ENCODE results near the gene PALMD. TPM values are rescaled to one million over a fixed set of nuclear protein-coding genes. Genes with fewer than 3 reads are reported as not detected.

PALMD gene
- total RNA-seq, 1 donor from 2014 or later = 1.3 TPM

DNA sequence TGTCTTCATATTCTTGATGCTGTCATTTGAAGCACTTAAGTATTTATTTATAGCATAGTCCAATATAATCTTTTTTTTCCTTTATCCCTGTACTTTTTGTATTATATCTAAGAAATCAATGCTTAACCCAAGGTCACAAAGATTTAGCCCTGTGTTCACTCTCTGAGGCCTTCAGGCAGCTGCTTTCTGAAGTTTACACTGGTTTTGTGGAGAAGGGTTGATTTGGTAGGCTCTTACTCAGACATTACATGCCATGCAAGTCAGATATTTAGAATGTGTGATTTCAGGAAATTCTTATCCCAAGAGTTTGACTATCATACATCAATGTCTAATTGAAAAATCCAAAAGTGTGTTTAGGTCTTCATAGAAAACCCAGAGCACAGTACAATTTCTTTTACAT, 56.3 kb downstream of the PALMD start:
- TF ChIP-seq, protein P1, sequence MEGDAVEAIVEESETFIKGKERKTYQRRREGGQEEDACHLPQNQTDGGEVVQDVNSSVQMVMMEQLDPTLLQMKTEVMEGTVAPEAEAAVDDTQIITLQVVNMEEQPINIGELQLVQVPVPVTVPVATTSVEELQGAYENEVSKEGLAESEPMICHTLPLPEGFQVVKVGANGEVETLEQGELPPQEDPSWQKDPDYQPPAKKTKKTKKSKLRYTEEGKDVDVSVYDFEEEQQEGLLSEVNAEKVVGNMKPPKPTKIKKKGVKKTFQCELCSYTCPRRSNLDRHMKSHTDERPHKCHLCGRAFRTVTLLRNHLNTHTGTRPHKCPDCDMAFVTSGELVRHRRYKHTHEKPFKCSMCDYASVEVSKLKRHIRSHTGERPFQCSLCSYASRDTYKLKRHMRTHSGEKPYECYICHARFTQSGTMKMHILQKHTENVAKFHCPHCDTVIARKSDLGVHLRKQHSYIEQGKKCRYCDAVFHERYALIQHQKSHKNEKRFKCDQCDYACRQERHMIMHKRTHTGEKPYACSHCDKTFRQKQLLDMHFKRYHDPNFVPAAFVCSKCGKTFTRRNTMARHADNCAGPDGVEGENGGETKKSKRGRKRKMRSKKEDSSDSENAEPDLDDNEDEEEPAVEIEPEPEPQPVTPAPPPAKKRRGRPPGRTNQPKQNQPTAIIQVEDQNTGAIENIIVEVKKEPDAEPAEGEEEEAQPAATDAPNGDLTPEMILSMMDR (IDR thresholded peaks at IDR 0.05; ENCODE audit: insufficient read depth, low read length, severe bottlenecking) = no peak
- Histone ChIP-seq H3K36me3 (ENCODE audit: control insufficient read depth, insufficient read depth, low read length) (no peaks in the 10 kb centered on the region), H3K4me3 (ENCODE audit: low read depth, low read length) (no peak overlapping the region), H3K27me3 (ENCODE audit: control insufficient read depth, insufficient read depth, low read length) (no peaks in the 10 kb centered on the region)
- DNase-seq (ENCODE audit: low read depth) (no peak), FAIRE-seq (no peak)

DNA sequence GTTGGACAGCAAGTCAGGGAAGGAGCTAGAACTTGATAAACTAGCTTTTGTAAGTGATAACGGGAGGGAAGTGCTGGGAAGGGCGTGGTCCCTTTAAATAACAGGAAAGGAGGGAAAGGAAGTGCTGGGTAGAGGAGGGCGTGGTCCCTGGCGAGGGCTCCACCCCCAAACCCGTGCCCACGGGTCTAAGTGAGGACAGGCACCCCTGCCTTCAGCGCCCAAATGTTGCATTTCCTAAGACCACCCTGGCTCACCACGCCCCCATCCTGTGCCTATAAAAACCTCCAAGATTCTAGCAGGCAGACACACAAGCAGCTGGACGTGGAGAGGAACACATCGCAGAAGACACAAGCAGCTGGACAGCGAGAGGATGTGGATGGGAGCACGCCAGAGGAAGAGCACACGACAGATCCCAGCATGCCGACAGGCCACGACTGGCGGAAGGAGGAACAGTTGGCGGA, 58.5 kb downstream of the PALMD start:
- no peak for FAIRE-seq
- TF ChIP-seq, protein P1 (IDR thresholded peaks at IDR 0.05; ENCODE audit: insufficient read depth, low read length, severe bottlenecking) = no peak

DNA sequence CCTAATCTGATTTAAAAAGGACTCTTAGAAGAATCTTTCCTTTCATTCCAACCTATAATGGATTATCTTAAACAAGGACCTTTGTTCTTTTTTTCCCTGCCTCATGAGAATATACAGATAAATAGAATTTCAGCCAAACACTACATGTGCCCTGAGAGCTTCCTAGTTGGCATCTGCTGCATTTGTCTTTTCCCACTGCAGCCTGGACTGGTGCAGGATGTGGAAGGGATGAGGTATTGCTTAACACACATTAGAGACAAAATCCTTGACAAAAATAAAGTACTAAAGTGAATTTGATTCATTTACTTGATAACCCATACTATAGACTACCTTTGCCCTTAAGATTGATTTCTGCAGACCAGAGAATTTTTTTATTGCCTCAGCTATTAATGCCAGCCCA, 59.5 kb downstream of the PALMD start:
- FAIRE-seq = no peak
- Histone ChIP-seq H3K27me3 (ENCODE audit: control insufficient read depth, insufficient read depth, low read length) (no peaks in the 10 kb centered on the region), H3K4me3 (ENCODE audit: low read depth, low read length) (no peak overlapping the region), H3K36me3 (ENCODE audit: control insufficient read depth, insufficient read depth, low read length) (no peaks in the 10 kb centered on the region)
- TF ChIP-seq, protein P1 (IDR thresholded peaks at IDR 0.05; ENCODE audit: insufficient read depth, low read length, severe bottlenecking) = no peak
- DNase-seq (ENCODE audit: low read depth) = no peak

More for the DNA sequence above, 58.5 kb downstream of the PALMD start:
- DNase-seq (ENCODE audit: low read depth) = no peak
- H3K27me3 ChIP-seq (ENCODE audit: control insufficient read depth, insufficient read depth, low read length) = no peaks in the 10 kb centered on the region
- H3K36me3 ChIP-seq (ENCODE audit: control insufficient read depth, insufficient read depth, low read length) = no peaks in the 10 kb centered on the region
- H3K4me3 ChIP-seq (ENCODE audit: low read depth, low read length) = no peak overlapping the region

DNA sequence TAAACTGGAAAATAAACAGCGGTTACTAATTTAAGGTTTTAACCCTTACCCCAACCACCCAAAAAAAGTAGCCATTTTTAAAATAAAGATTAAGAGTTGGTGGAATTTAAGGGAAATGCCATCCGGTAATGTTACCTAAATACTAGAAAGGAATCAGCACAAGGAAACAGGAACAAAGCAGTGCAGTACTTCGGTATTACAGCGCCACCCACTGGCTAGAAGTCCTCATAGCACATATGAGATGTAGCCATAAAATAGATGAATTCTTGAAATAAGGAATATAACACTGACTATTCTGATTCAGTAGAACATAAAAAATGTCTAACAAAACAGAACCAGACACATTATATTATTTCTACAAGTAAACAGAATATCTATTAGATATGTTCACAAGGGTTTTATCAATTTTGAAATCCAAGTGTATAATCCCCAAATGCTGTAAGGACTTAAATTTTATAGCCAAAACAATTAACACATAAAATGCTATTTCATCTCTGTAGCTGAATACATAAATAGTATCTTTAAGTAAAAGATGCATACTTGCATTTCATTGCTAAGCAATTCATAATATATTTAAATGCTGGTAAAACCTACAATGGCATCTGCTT, 61.7 kb downstream of the PALMD start:
- DNase-seq (ENCODE audit: low read depth) (peak; percentile 65), FAIRE-seq (no peak)
- H3K36me3 ChIP-seq (ENCODE audit: control insufficient read depth, insufficient read depth, low read length) = peaks cover 2% of the 10 kb centered on the region
- H3K27me3 ChIP-seq (ENCODE audit: control insufficient read depth, insufficient read depth, low read length) = no peaks in the 10 kb centered on the region
- H3K4me3 ChIP-seq (ENCODE audit: low read depth, low read length) = no peak overlapping the region
- TF ChIP-seq, protein P1 (IDR thresholded peaks at IDR 0.05; ENCODE audit: insufficient read depth, low read length, severe bottlenecking) = peak; percentile 61

DNA sequence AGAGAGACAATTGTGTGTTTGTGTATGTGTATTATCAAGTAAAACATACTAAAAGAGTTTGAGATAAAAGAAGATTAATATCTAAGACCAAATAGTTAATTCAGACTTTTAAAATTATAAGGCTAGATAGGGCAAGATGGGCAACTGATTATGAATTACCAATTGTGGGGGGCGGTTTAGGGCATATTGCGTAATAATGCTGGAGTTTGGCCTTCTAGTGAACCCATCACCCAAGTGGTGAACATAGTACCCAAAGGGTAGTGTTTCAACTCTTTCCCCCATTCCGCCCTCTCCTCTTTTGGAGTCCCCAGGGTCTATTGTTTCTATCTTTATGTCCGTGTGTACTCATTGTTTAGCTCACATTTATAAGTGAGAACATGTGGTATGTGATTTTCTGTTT, 65.1 kb downstream of the PALMD start:
- no peak for FAIRE-seq
- no peak for DNase-seq (ENCODE audit: low read depth)
- TF ChIP-seq, protein P1 (IDR thresholded peaks at IDR 0.05; ENCODE audit: insufficient read depth, low read length, severe bottlenecking) = no peak
- H3K27me3 ChIP-seq (ENCODE audit: control insufficient read depth, insufficient read depth, low read length) = no peaks in the 10 kb centered on the region
- H3K4me3 ChIP-seq (ENCODE audit: low read depth, low read length) = no peak overlapping the region
- peaks cover 2% of the 10 kb centered on the region for H3K36me3 ChIP-seq (ENCODE audit: control insufficient read depth, insufficient read depth, low read length)

DNA sequence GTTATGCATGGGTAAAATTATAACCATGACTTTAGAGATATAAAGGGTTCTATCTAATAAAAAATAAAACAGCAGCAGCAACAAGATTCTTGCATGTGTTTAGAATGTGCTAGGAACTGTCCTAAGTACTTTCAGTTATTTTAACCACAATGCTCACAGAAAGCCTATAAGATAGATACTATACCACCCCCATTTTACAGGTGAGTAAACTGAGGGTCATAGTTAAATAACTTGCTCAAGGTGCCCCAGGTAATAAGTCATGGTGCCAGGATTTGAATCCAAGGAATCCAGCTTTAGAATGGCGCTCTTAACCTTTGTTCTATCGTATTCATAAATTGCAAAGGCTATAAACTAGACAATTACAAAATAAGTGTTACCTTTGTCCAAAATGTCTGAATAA, 67.1 kb downstream of the PALMD start:
- FAIRE-seq (no peak), DNase-seq (ENCODE audit: low read depth) (no peak)
- Histone ChIP-seq H3K27me3 (ENCODE audit: control insufficient read depth, insufficient read depth, low read length) (no peaks in the 10 kb centered on the region), H3K4me3 (ENCODE audit: low read depth, low read length) (no peak overlapping the region), H3K36me3 (ENCODE audit: control insufficient read depth, insufficient read depth, low read length) (peaks cover 2% of the 10 kb centered on the region)
- TF ChIP-seq, protein P1 (IDR thresholded peaks at IDR 0.05; ENCODE audit: insufficient read depth, low read length, severe bottlenecking) = no peak

Data from bronchial epithelial cell (primary cell).